Activated naive CD8-positive, alpha-beta T cell treated with anti-CD3 and anti-CD28 coated beads, Interleukin-2, amount 10 ng/mL, durations not matched to agents 7 days and 5 days (primary cell): Measurements from ENCODE around the gene LRG1. TPM values are rescaled to one million over a fixed set of nuclear protein-coding genes. Genes with fewer than 3 reads are reported as not detected.

Experiments used
- ATAC-seq: fragments of 150-1000 bp; cut with Tn5 transposase; one replicate; pipeline ENCODE4 v1.10.0; 2021; ENCODE audit warnings: low read depth, moderate library complexity
- POLR2A ChIA-PET: fragments of 350-600 bp; sonication (Branson Sonifier 250); formaldehyde crosslinking; loops from one replicate; lab custom pipeline; 2021; ENCODE audit warnings: antibody characterized with exemption; lab: Charles Lee
- DNase-seq: peaks from one replicate; pipeline ENCODE4 v3.0.0; 2021
- H3K27ac Mint-ChIP-seq: one replicate; pipeline ENCODE4 v1.8.0; 2022; ENCODE audit warnings: mild to moderate bottlenecking, mixed read lengths
- H3K27me3 Mint-ChIP-seq: one replicate; pipeline ENCODE4 v1.8.0; 2022; ENCODE audit warnings: mild to moderate bottlenecking, moderate library complexity, mixed read lengths
- H3K36me3 Mint-ChIP-seq: one replicate; pipeline ENCODE4 v1.8.0; 2021; ENCODE audit warnings: mild to moderate bottlenecking, mixed read lengths
- H3K4me1 Mint-ChIP-seq: one replicate; pipeline ENCODE4 v1.8.0; 2021; ENCODE audit warnings: mixed read lengths
- H3K4me3 Mint-ChIP-seq: one replicate; pipeline ENCODE4 v1.8.0; 2022; ENCODE audit warnings: mild to moderate bottlenecking, moderate library complexity, mixed read lengths
- H3K9me3 Mint-ChIP-seq: one replicate; pipeline ENCODE4 v1.8.0; 2021; ENCODE audit warnings: mixed read lengths
- total RNA-seq, 2 experiments: library from RNA; stranded (reverse); gene quantifications; one replicate each; pipeline ENCODE4 v1.2.3, GENCODE V29; 2021

LRG1 gene, protein sequence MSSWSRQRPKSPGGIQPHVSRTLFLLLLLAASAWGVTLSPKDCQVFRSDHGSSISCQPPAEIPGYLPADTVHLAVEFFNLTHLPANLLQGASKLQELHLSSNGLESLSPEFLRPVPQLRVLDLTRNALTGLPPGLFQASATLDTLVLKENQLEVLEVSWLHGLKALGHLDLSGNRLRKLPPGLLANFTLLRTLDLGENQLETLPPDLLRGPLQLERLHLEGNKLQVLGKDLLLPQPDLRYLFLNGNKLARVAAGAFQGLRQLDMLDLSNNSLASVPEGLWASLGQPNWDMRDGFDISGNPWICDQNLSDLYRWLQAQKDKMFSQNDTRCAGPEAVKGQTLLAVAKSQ
- total RNA-seq: not detected

DNA sequence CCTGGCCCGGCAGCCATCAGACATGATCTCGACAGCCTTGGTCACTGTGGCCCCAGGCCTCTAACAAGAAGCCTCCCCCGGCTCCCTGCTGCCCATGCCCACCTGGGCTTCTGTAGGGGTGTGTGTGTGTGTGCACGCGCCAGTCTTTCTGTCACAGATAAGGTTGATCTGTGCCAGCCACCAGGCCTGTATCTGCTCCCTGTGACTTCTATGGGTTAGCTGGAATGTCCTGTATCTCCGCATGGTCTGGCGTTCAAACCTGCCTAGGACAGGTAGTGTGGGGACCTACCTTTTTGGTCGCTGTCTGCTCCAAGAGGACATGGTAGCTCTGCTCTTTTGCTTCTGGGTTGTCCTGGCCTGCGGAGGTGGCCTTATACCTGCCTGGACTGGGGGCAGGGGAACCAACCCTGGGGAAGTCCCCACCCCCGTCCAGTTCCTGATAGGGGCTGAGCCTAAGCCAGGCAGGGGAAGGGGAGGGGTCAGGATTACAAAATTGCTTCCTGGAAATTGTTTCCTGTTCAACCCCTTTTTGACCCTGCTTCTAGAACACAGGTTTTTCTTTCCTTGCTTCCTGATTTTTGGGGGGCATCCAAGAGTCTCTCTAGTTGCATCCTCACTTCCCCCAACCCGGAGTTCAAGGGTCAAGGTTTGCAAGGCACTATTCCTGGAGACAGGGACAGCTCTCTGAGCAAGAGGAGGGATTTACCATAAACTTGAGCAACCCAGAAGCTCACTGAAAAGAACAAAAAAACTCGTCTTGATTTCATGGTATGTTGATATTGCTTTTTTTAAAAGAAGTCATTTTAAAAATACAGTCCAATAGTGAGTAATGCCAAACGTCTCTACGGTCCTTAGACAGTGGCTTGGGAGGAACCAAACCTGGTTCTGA lies at the start of gene LRG1:
TSS of gene LRG1 (minus strand) at position 344 of the 889 bp plus-strand sequence. CDS start at position 321, 23 bp downstream.
- H3K4me1 Mint-ChIP-seq: peaks cover 7% of the 10 kb centered on the region
- peaks cover 3% of the 10 kb centered on the region for H3K36me3 Mint-ChIP-seq
- POLR2A ChIA-PET: interaction anchor here (0.7 kb wide), 1 partner anchor 107 kb away, joined by 3 read pairs; no protein-coding TSS in a partner anchor
- peak within 1 kb of the TSS; percentile 58 for H3K4me3 Mint-ChIP-seq
- DNase-seq: no peak
- H3K9me3 Mint-ChIP-seq: peaks cover 2% of the 10 kb centered on the region
- peak within 1 kb of the TSS; percentile 25 for H3K27ac Mint-ChIP-seq
- peaks cover 15% of the 10 kb centered on the region for H3K27me3 Mint-ChIP-seq
- ATAC-seq: no peak

DNA sequence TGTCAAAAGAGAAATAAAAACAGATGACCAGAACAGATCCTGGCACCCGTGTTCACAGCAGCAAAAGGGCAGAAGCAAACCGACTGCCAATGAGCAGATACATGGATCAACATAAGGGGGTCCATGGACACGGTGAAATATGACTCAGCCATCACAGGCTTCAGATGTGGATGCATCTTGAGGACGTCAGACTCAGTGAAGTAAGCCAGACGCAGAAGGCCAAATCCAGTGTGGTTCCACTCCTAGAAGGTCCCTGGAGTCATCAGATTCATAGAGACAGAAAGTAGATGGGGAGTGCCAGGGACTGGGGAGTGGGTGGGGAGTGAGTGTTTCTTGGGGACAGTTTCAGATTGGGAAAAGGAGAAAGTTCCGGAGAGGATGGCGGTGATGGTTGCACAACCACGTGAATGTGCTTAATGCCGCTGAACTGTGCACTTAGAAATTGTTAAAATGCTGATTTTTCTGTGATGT lies 48.5 kb upstream of the LRG1 start:
- POLR2A ChIA-PET: no interaction called here
- Mint-ChIP-seq H3K9me3 (no peaks in the 10 kb centered on the region), H3K4me3 (no peak overlapping the region), H3K27ac (no peak overlapping the region), H3K4me1 (no peaks in the 10 kb centered on the region), H3K36me3 (no peaks in the 10 kb centered on the region), H3K27me3 (peaks cover 35% of the 10 kb centered on the region)
- ATAC-seq (no peak), DNase-seq (no peak)

DNA sequence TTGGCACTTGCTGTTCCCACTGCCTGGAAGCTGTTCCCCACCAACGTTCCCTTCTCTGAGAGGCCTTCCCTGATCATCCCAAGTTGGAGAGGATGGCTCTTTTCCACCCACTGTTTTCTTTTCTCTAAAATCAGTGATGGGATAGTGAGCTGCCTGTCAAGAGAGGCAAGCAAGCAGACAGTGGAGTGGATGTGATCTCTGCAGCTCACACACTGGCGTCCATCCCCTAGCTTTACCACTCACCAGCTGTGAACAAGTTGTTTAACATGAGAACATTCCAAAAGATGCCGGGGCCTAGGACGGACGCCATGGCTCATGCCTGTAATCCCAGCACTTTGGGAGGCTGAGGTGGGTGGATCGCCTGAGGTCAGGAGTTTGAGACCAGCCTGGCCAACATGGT lies 47.7 kb upstream of the LRG1 start:
- DNase-seq: no peak
- POLR2A ChIA-PET: no interaction called here
- no peak for ATAC-seq
- no peak overlapping the region for H3K4me3 Mint-ChIP-seq
- no peaks in the 10 kb centered on the region for H3K4me1 Mint-ChIP-seq
- no peaks in the 10 kb centered on the region for H3K9me3 Mint-ChIP-seq
- peaks cover 41% of the 10 kb centered on the region for H3K27me3 Mint-ChIP-seq
- H3K27ac Mint-ChIP-seq: no peak overlapping the region
- no peaks in the 10 kb centered on the region for H3K36me3 Mint-ChIP-seq

DNA sequence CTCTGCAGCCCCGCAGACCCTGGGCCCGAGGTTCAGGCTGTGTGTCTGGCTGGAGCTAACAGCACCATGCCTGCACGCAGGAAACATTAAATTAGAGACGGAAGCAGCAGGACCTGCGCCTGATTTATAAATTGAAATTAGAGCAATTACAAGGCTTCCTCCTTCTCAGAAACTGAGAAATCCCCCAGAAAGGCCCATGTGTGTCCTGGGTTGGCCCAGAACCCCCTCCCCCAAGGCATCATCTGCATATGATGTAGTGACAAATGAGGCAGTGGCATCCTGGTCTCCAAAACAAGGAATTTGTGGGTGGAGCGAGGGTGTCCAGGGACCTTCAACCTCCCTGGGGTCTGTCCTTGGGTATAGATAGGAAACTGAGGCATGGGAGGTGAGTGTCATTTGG lies 46.9 kb upstream of the LRG1 start:
- H3K4me3 Mint-ChIP-seq: no peak overlapping the region
- no peak overlapping the region for H3K27ac Mint-ChIP-seq
- H3K9me3 Mint-ChIP-seq: no peaks in the 10 kb centered on the region
- peaks cover 6% of the 10 kb centered on the region for H3K4me1 Mint-ChIP-seq
- no peak for ATAC-seq
- H3K36me3 Mint-ChIP-seq: no peaks in the 10 kb centered on the region
- DNase-seq: no peak
- POLR2A ChIA-PET: no interaction called here
- H3K27me3 Mint-ChIP-seq: peaks cover 46% of the 10 kb centered on the region

DNA sequence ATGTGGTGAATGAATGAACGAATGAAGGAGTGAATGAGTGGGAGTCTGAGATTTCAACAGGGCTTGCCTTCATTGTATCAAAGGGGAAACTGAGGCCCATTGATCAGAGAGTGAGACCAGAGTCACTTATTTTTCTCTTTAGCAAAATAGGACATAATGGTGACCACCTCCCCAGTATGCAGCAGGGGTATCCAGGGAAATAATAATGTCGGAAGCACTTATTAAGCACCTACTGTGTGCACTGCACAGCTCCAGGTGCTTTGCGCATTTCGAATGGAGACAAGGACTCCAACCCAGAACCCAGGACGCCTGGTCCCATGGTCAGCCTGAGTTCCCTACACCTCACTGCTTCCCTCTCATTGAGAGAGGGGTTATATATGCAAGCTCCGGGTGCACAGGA lies 46.4 kb upstream of the LRG1 start:
- H3K27me3 Mint-ChIP-seq: peaks cover 42% of the 10 kb centered on the region
- no peak overlapping the region for H3K4me3 Mint-ChIP-seq
- no peaks in the 10 kb centered on the region for H3K36me3 Mint-ChIP-seq
- POLR2A ChIA-PET: no interaction called here
- ATAC-seq (no peak), DNase-seq (no peak)
- H3K4me1 Mint-ChIP-seq: peaks cover 6% of the 10 kb centered on the region
- H3K27ac Mint-ChIP-seq: no peak overlapping the region
- no peaks in the 10 kb centered on the region for H3K9me3 Mint-ChIP-seq

DNA sequence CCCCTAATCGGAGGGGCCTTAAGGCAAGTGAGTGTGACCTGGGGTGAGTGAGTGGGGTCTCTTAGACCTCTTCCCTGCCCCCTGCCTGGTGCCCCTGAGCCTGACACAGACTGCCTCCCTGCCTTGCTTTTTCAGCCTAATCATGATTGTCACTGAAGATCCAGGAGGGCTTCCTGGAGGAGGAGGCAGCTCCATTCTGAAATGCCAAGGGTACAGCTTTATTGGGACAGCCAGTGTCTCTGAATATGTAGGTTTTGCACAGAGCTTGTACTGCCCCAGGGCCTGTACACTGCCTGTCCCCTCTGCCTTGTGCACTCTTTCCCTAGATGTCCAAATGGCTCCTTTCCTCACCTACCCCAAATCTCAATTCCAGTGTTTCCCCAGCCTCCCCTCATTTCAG lies 45.7 kb upstream of the LRG1 start:
- H3K27ac Mint-ChIP-seq: no peak overlapping the region
- POLR2A ChIA-PET: no interaction called here
- H3K36me3 Mint-ChIP-seq: no peaks in the 10 kb centered on the region
- H3K27me3 Mint-ChIP-seq: peaks cover 44% of the 10 kb centered on the region
- DNase-seq (no peak), ATAC-seq (no peak)
- peaks cover 6% of the 10 kb centered on the region for H3K4me1 Mint-ChIP-seq
- H3K4me3 Mint-ChIP-seq: no peak overlapping the region
- no peaks in the 10 kb centered on the region for H3K9me3 Mint-ChIP-seq

DNA sequence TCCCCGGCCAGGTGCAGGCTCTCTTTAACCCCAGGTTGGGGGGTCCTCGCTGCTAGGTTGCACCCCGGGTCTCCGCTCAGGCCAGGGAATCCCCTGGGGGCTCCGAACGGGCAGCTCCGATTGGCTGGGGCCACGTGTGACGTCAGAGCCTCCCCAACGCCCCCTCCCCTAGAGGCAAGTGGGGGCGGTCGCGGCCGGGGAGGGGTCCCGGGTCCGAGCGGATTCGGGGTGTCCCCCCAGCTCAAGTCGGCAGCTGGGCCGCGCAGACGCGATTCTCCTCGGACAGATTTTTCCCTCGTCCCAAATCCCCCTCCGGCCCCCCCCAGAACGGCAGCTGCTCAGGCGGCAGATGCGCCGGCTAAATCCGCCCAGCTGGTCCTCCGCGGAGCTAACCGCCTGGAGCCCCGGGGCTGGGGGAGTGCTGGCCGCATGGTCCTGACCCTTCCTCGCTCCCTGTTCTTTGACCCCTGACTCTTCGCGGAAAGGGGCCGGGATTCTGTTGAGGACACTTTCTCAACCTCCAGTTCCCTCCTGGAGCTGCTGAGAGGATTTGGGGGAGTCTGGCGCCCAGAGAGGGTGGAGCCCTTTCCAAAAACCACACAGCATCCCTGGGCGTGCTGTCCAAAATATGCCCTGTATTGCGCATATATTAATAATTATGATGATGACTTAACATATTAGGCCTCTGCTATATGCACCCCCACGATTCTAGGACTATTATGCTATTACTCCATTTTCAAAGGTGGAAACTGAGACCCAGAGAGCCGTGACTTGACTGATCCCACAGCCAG lies 45.0 kb upstream of the LRG1 start:
- POLR2A ChIA-PET: no interaction called here
- no peaks in the 10 kb centered on the region for H3K9me3 Mint-ChIP-seq
- no peak overlapping the region for H3K4me3 Mint-ChIP-seq
- H3K4me1 Mint-ChIP-seq: peaks cover 6% of the 10 kb centered on the region
- peaks cover 44% of the 10 kb centered on the region for H3K27me3 Mint-ChIP-seq
- DNase-seq (no peak), ATAC-seq (no peak)
- no peaks in the 10 kb centered on the region for H3K36me3 Mint-ChIP-seq
- no peak overlapping the region for H3K27ac Mint-ChIP-seq

DNA sequence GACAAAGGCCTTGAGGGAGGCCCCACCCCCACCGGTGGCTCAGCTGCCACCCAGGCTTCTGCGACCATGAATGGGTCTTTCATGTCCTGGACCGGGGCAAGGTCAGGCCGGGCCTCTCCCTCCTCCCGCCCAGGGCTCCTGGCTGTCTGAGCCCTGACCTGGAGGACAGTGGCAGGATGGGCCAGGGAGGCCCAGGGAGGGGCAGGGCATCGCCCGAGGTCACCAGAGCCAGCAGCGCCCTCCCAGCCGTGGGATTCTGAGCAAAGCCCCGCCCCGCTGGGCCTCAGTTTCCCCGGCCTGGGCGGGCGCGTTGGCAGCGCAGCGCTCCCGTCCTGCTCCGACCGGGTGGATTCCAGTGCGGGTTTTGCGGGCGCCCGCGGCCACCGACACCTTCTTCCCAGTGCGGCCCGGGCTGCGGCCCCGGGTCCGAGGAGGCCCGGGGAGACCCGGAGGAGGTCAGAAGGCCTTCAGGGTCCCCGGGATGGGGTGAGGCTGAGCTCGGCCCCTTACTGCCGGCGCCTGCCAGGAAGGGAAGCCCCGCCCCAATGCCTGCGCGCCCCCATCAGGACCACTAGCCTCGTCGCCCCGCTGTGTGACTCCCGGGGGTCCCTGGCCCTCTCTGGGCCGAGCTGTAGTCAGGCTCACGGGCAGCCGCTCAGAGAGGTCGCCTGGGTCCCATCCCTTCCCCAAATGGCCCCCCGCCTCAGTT lies 44.3 kb upstream of the LRG1 start:
- ATAC-seq: no peak
- Mint-ChIP-seq H3K36me3 (no peaks in the 10 kb centered on the region), H3K9me3 (no peaks in the 10 kb centered on the region), H3K27ac (no peak overlapping the region), H3K27me3 (peaks cover 48% of the 10 kb centered on the region), H3K4me3 (no peak overlapping the region), H3K4me1 (peaks cover 6% of the 10 kb centered on the region)
- POLR2A ChIA-PET: no interaction called here
- DNase-seq: peak; percentile 63

DNA sequence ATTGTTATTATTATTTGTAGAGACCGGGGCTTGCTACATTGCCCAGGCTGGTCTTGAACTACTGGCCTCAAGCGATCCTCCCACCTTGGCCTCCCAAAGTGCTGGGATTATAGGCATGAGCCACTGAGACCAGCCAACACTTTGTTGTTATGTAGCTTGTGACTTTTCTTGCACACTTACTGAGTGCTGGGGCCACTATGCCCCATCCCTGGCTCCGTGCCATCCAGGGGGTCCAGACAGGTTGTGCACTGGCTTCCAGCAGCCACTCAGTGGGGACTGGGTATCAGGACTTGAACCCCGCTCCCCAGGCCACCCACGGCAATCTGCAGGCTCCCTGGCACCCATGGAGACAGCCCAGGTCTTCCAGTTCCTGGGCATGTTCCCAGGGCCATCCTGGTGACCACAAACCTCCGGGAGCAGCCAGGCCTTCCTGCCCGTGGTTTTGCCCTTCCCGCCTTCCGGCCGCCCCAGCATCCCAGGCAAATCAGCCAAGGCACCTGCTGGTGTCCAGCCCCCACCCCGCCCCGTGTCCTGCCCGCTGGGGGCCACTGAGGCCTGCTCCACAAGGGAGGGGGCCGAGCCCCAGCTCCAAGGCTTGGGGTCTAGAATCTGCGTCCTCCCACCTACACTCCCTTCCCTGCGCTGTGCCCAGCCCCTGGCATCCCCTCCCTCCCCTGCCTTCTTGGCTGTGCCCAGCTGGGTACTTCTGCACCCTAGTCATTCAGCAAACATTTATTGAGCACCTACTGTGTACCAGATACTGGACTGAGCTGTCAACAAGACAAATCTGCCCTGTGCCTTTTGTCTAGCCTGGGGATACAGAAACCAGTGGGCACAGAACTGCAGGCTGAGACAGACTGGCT lies 43.4 kb upstream of the LRG1 start:
- Mint-ChIP-seq H3K27me3 (peaks cover 56% of the 10 kb centered on the region), H3K4me1 (peaks cover 6% of the 10 kb centered on the region), H3K36me3 (no peaks in the 10 kb centered on the region), H3K9me3 (no peaks in the 10 kb centered on the region), H3K27ac (no peak overlapping the region), H3K4me3 (no peak overlapping the region)
- ATAC-seq (no peak), DNase-seq (no peak)
- POLR2A ChIA-PET: no interaction called here

DNA sequence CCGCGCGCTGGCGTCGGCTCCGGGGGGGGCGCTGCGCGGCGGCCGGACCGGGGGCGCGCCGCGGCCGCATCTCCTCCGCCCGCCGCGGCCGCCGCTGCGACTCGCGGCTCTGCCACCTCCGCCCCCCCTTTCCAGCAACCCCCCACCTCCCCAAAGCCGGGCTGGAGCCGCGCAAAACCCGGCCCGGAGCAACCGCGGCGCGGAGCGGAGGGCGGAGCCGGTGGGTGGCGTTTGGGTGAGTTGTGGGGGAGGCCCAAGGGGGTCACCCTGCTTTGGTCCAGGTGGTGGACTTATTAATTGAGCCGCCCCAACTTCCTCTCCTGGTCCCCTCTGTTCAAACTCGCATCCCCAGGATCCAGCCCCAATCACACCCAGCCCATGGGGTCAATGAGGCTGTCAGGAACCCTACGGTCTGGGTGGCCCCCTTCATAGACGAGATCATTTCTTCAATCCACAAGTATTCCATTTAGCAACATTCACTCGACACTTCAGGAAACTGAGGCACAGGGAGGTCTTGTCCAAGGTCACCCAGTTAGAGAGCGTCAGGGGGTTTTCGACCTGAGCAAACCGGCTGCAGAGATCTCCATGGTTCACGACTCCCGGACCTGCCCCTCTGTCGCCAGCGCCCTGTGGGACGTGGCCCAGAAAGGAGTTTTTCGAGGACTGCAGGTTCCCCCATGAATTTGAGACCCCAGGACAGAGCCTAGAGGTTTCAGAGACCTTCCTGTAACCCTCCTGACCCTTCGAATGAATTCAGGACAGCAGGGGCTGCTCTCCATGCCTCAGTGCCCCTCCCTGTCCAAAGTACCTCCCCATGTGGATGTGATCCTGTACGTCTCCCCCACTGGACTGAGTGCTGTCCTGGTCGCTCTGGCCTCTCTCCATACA lies 42.1 kb upstream of the LRG1 start:
- Mint-ChIP-seq H3K27ac (no peak overlapping the region), H3K4me1 (peaks cover 6% of the 10 kb centered on the region), H3K36me3 (no peaks in the 10 kb centered on the region), H3K9me3 (no peaks in the 10 kb centered on the region), H3K27me3 (peaks cover 56% of the 10 kb centered on the region), H3K4me3 (peak overlapping the region; percentile 51)
- ATAC-seq (no peak), DNase-seq (no peak)
- POLR2A ChIA-PET: no interaction called here

DNA sequence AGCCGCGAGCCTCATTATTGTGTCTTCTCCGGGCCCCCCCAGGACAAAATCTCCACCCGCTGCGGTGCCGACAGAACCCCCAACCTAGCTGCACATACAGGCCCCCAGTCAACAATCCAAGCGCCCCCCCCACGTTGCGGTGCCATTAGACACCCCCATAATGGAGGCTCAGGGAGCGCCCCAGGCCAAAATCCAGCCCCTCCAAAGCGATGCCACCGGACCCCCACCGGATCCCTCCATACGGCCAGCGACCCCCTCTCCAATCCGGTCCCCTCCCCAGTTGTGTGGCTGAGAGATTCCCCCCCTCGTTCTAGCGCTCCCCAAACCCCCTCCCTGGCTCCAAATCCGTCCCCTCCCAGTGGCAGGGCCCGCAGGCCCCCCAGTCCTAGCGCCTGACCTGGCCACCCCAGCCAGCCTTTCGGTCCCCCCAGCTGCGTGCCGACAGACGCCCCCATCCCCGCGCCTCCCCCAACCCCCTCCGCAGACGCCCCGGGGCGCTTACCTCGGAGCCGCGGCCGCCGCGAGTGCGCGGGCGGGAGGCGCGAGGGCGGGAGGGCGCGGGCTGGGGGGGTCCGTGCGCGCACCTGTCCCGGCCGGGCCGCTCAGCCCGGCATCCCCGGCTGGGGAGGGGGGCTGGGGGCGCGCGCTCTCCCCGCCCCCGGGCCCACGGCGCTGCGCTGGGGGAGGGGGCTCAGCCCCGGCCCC lies 41.3 kb upstream of the LRG1 start:
- H3K9me3 Mint-ChIP-seq: no peaks in the 10 kb centered on the region
- H3K36me3 Mint-ChIP-seq: no peaks in the 10 kb centered on the region
- ATAC-seq (no peak), DNase-seq (no peak)
- peaks cover 57% of the 10 kb centered on the region for H3K27me3 Mint-ChIP-seq
- H3K4me3 Mint-ChIP-seq: no peak overlapping the region
- no peak overlapping the region for H3K27ac Mint-ChIP-seq
- peaks cover 6% of the 10 kb centered on the region for H3K4me1 Mint-ChIP-seq
- POLR2A ChIA-PET: no interaction called here
